ENCODE results near the gene HOXB3.

HOXB3 gene

DNA sequence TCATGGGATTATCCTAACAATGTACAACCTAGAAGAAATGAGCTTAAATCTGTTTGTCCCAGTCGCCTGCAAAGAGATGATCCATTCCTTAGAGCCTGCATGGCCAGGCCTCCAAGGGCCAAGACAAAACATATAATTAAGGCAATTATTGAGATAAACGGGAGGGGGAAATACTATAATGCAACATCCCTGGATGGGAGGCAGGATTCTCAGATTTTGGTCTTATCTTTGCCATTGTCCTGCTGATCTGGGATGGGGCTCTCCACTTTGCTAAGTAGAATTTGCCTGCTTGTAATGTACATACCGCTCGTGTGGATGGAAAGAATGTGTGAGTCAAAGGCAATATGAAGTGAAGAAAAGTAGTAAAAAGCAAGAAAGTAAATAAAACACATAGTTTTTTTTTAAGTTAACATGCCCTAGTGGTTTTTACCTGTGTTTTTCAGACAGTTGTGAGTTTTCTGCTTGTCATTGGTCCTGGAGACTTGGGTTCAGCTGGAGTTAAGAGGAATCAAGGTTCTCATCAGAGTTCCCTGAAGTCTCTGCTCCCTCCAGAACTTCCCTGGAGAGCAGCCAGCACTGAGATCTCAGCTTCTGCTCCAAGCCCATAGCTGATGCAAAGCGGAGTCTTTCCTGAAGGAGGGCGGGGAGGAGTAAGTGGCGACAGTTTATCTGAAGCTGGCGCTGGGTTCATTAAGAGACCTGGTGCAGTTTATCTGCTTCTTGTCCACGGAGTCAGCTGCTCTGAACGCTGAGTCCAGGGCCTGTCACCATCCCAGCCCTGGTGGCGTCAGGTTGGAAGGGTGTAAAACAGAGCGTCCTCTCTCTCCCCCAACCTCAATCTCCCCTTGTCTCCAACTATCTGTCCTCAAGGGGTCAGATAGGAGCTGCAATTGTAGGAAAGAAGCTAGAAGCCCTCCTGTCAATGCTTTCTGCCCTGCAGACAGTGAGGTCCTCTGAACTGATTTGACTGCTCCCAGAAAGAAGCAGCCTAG, 89.3 kb downstream of the HOXB3 start:
- DNase-seq (ENCODE audit: low spot score), result peak; percentile 29

DNA sequence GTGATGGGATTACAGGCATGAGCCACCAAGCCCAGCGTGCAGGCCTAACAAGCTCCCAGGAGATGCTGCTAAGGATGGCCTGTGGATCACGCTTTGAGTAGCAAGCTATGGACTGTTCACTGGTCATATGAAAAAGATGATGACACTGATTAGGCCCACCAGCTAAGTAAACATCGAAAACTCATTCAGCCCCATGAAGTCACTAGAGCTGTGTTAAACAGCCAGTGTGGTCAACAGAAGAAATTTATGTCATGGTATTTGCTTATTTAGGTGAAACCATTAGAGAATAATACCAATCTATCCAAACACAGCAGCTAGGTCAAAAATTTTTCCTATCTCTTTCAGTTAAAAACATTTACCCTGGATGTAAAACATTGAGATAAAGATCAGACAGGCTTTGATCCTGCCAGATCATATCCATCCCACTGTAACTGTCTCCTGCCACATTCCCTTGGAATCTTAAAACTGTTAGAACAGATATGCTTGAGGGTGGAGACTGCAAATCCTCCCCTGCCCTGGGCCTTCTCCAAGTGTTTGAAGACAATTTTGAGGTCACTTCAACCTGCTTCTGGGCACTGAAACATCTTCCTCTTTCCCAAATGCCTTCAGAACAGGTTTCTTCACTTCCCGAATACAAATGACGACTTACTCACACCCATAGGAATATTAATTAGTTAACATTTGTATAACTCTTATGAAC, 90.2 kb downstream of the HOXB3 start:
- no peak for DNase-seq (ENCODE audit: low spot score)

GRCh38 chr17:48499248-48499647, 90.8 kb downstream of the HOXB3 start:
- DNase-seq (ENCODE audit: low spot score), result no peak

Data from cerebellar cortex (tissue), 1 donor.